Psoas muscle (tissue), 8 donors: ENCODE results near the gene CHST5. TPM values are rescaled to one million over a fixed set of nuclear protein-coding genes. Genes with fewer than 3 reads are reported as not detected.

Source experiments
- ATAC-seq, 4 donors: fragments of 200-7000 bp; cut with Tn5 transposase; one replicate each; pipeline ENCODE4 v1.9.1; 2020; ENCODE audit warnings: moderate library complexity in 3 of 4, mild to moderate bottlenecking in 2 of 4
- DNase-seq, 2 donors: peaks; one replicate each; pipeline ENCODE4 v3.0.0-alpha.2; 2020
- H3K27ac ChIP-seq: fragments of 200-600 bp; one replicate; pipeline ENCODE4 v1.8.0; 2022
- H3K27me3 ChIP-seq, 3 donors: fragments of 200-600 bp in 1 of 3; one replicate each; pipeline versions ENCODE4 v1.6.1 to v1.8.0; 2013 to 2022; ENCODE audit warnings: low read length in 2 of 3, mild to moderate bottlenecking in 2 of 3, moderate library complexity in 1 of 3; ENCODE audit not compliant: insufficient read depth in 3 of 3
- H3K36me3 ChIP-seq, 2 donors: fragments of 200-600 bp in 1 of 2; one replicate each; pipeline versions ENCODE4 v1.6.1 to v1.8.0; 2013 to 2022; ENCODE audit warnings: low read depth in 1 of 2, mild to moderate bottlenecking in 1 of 2, moderate library complexity in 1 of 2; ENCODE audit not compliant: insufficient read depth in 1 of 2
- H3K4me1 ChIP-seq: fragments of 200-600 bp; one replicate; pipeline ENCODE4 v1.8.0; 2022
- H3K4me3 ChIP-seq: fragments of 200-600 bp; one replicate; pipeline ENCODE4 v1.8.0; 2022; ENCODE audit warnings: mild to moderate bottlenecking
- H3K9me3 ChIP-seq: fragments of 200-600 bp; one replicate; pipeline ENCODE4 v1.8.0; 2022
- CTCF ChIP-seq: fragments of 200-600 bp; IDR thresholded peaks from one replicate; pipeline ENCODE4 v1.8.0; 2022; ENCODE audit warnings: antibody characterized with exemption
- WGBS, 3 donors: extraction: QIAGEN DNeasy Blood & Tissue Kit; methylation state at CpG; one replicate each; pipeline versions ENCODE4 v1.1.6 to v1.1.7; 2013; 5-methylcytosine and 5-hydroxymethylcytosine counted together
- intact Hi-C, 2 donors: fragments of 100-400 bp; cut with DNase I; formaldehyde crosslinking; loops; one replicate each; pipeline versions ENCODE4 v1.11.0 to v1.14.2; 2022
- polyA plus RNA-seq, 3 donors: library from polyadenylated mRNA; stranded (reverse); fragments of 200-250 nt; gene quantifications; one replicate each; pipeline ENCODE4 v1.2.3, GENCODE V29; 2013
- total RNA-seq, 4 donors: library from RNA; stranded (reverse); fragmentation: NEBNext Ultra II Directional in 2 of 4; extraction: Animal tissue kit (Norgen Biotek cat#: 25700) in 2 of 4; gene quantifications; one replicate each; pipeline versions ENCODE4 v1.2.1 to v1.2.4, GENCODE V29; 2021 to 2023
- donor health status: healthy with polysubstance abuse.
- donor health status: DM: no; HTN: no; CAD: no; lungs with moderate emphysema.
- donor health status: Bipolar disorder and iron deficiency.
- donor health status: healthy.
- donor health status: DM: yes; HTN: yes; CAD: no.
- donor health status: DM: no; HTN: no; CAD: no.
- donor health status: DM: no; HTN: no; CAD: no.
- donor health status: DM: yes; HTN: yes; CAD: no.

Gene CHST5
- total and polyA plus RNA-seq, 7 donors, result 0.04 to 0.27 (median 0.14) TPM; not detected in 4

- WGBS, 3 donors, result 95 to 96% (median 96%) methylated on average over 26 to 29 of the region's 29 CpGs
- H3K27me3 ChIP-seq, result no peaks in the 10 kb centered on the region
- no peaks in the 10 kb centered on the region for H3K4me1 ChIP-seq
- no peaks in the 10 kb centered on the region for H3K36me3 ChIP-seq
- no peak overlapping the region for H3K4me3 ChIP-seq
- TF ChIP-seq CTCF, result no peak
- H3K9me3 ChIP-seq, result no peaks in the 10 kb centered on the region
- ATAC-seq (no peak), DNase-seq (no peak)
- intact Hi-C loops, result no loop called here
- H3K27ac ChIP-seq, result no peak overlapping the region
Observed at GRCh38 chr16:75529959-75530358, 5.9 kb downstream of the CHST5 start.

- H3K4me1 ChIP-seq, result no peaks in the 10 kb centered on the region
- H3K36me3 ChIP-seq, result no peaks in the 10 kb centered on the region
- 90 to 95% (median 92%) methylated on average over 80 to 81 of the region's 81 CpGs for WGBS, 3 donors
- intact Hi-C loops, result no loop called here
- DNase-seq, result no peak
- no peaks in the 10 kb centered on the region for H3K27me3 ChIP-seq
- H3K27ac ChIP-seq, result no peak overlapping the region
- H3K4me3 ChIP-seq, result no peak overlapping the region
- TF ChIP-seq CTCF, result no peak
- ATAC-seq, result no peak
- no peaks in the 10 kb centered on the region for H3K9me3 ChIP-seq
Observed at GRCh38 chr16:75529056-75529905, 6.6 kb downstream of the CHST5 start.

- Histone ChIP-seq H3K4me3 (no peak overlapping the region), H3K27ac (no peak overlapping the region), H3K36me3 (no peaks in the 10 kb centered on the region), H3K27me3 (no peaks in the 10 kb centered on the region), H3K9me3 (no peaks in the 10 kb centered on the region), H3K4me1 (no peaks in the 10 kb centered on the region)
- 80 to 87% (median 84%) methylated on average over 5 of the region's 5 CpGs for WGBS, 3 donors
- DNase-seq, result no peak
- intact Hi-C loops, result no loop called here
- no peak for TF ChIP-seq CTCF
- ATAC-seq, result no peak
Observed at GRCh38 chr16:75527825-75528299, 8.0 kb downstream of the CHST5 start.

GRCh38 chr16:75526032-75526790, 9.7 kb downstream of the CHST5 start:
- H3K9me3 ChIP-seq, result no peaks in the 10 kb centered on the region
- DNase-seq, result no peak
- H3K4me1 ChIP-seq, result no peaks in the 10 kb centered on the region
- no peaks in the 10 kb centered on the region for H3K36me3 ChIP-seq
- intact Hi-C loops, result no loop called here
- TF ChIP-seq CTCF, result no peak
- ATAC-seq, result no peak
- no peaks in the 10 kb centered on the region for H3K27me3 ChIP-seq
- no peak overlapping the region for H3K27ac ChIP-seq
- H3K4me3 ChIP-seq, result no peak overlapping the region
- 87 to 95% (median 87%) methylated on average over 5 of the region's 5 CpGs for whole genome bisulfite sequencing, 3 donors
